Activated B cell treated with CpG ODN at 0.5 μM for 24 hours (primary cell): Measurements from ENCODE around the gene UBE4B. TPM values are rescaled to one million over a fixed set of nuclear protein-coding genes. Genes with fewer than 3 reads are reported as not detected.

Source experiments
- ATAC-seq: fragments of 200-7000 bp; cut with Tn5 transposase; one replicate; pipeline ENCODE4 v1.10.0; 2021; ENCODE audit warnings: low read depth, mild to moderate bottlenecking, moderate library complexity
- CTCF ChIA-PET: fragments of 350-600 bp; sonication (Branson Sonifier 250); formaldehyde crosslinking; loops from one replicate; lab custom pipeline; 2021; ENCODE audit warnings: antibody characterized with exemption; lab: Charles Lee
- POLR2A ChIA-PET: fragments of 350-600 bp; sonication (Branson Sonifier 250); formaldehyde crosslinking; loops from one replicate; lab custom pipeline; 2021; ENCODE audit warnings: antibody characterized with exemption; lab: Charles Lee
- DNase-seq: peaks from one replicate; pipeline ENCODE4 v3.0.0; 2022
- H3K27ac Mint-ChIP-seq: one replicate; pipeline ENCODE4 v1.8.0; 2020; ENCODE audit warnings: mixed read lengths
- H3K27me3 Mint-ChIP-seq: one replicate; pipeline ENCODE4 v1.8.0; 2021; ENCODE audit warnings: mixed read lengths
- H3K36me3 Mint-ChIP-seq: one replicate; pipeline ENCODE4 v1.8.0; 2021; ENCODE audit warnings: low read depth, mixed read lengths
- H3K4me1 Mint-ChIP-seq: one replicate; pipeline ENCODE4 v1.8.0; 2021; ENCODE audit warnings: mixed read lengths
- H3K4me3 Mint-ChIP-seq: one replicate; pipeline ENCODE4 v1.8.0; 2020; ENCODE audit warnings: mild to moderate bottlenecking, mixed read lengths
- H3K9me3 Mint-ChIP-seq: one replicate; pipeline ENCODE4 v1.8.0; 2020; ENCODE audit warnings: mixed read lengths
- intact Hi-C: fragments of 100-400 bp; cut with micrococcal nuclease; formaldehyde crosslinking; loops from one replicate; pipeline ENCODE4 v1.15.1; 2024
- total RNA-seq: library from RNA; stranded (reverse); gene quantifications from 2 replicates; pipeline ENCODE4 v1.2.3, GENCODE V29; 2022
- TF ChIP-seq, protein P1 (sequence below): fragments of 200-600 bp; IDR thresholded peaks from one replicate; pipeline ENCODE4 v1.8.0; 2022; ENCODE audit warnings: antibody characterized with exemption, mild to moderate bottlenecking

UBE4B gene
- total RNA-seq, 1 donor from 2014 or later, result 44.7 TPM

DNA sequence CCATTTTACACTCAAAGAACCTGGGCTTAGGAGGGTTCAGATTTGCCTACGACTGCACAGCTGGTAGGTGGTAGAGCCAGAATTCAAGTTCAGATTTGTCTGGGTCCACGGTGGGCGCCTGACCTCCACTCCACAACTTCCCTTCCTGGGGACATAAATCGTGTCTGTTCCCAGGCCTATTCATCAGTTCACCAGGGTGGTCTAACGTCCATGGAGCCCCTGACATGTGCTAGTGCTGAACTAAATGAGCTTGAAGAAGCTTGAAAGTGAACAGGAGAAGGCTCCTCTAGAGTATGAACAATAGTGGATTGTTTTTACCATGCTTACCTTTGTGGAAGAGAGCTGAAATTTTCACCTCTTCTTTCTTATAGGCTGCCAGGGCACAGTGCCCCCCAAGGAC lies 145.1 kb downstream of the UBE4B start:
- ATAC-seq (no peak), DNase-seq (no peak)
- Mint-ChIP-seq H3K9me3 (peaks cover 12% of the 10 kb centered on the region), H3K4me3 (no peak overlapping the region), H3K27me3 (no peaks in the 10 kb centered on the region), H3K36me3 (peaks cover 60% of the 10 kb centered on the region), H3K27ac (no peak overlapping the region), H3K4me1 (no peaks in the 10 kb centered on the region)
- CTCF ChIA-PET, result interaction anchor here (0.6 kb wide), 1 partner anchor 36 kb away, joined by 3 read pairs; no protein-coding TSS in a partner anchor
- intact Hi-C loops, result no loop called here
- POLR2A ChIA-PET, result no interaction called here
- TF ChIP-seq, protein P1, sequence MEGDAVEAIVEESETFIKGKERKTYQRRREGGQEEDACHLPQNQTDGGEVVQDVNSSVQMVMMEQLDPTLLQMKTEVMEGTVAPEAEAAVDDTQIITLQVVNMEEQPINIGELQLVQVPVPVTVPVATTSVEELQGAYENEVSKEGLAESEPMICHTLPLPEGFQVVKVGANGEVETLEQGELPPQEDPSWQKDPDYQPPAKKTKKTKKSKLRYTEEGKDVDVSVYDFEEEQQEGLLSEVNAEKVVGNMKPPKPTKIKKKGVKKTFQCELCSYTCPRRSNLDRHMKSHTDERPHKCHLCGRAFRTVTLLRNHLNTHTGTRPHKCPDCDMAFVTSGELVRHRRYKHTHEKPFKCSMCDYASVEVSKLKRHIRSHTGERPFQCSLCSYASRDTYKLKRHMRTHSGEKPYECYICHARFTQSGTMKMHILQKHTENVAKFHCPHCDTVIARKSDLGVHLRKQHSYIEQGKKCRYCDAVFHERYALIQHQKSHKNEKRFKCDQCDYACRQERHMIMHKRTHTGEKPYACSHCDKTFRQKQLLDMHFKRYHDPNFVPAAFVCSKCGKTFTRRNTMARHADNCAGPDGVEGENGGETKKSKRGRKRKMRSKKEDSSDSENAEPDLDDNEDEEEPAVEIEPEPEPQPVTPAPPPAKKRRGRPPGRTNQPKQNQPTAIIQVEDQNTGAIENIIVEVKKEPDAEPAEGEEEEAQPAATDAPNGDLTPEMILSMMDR, result no peak

DNA sequence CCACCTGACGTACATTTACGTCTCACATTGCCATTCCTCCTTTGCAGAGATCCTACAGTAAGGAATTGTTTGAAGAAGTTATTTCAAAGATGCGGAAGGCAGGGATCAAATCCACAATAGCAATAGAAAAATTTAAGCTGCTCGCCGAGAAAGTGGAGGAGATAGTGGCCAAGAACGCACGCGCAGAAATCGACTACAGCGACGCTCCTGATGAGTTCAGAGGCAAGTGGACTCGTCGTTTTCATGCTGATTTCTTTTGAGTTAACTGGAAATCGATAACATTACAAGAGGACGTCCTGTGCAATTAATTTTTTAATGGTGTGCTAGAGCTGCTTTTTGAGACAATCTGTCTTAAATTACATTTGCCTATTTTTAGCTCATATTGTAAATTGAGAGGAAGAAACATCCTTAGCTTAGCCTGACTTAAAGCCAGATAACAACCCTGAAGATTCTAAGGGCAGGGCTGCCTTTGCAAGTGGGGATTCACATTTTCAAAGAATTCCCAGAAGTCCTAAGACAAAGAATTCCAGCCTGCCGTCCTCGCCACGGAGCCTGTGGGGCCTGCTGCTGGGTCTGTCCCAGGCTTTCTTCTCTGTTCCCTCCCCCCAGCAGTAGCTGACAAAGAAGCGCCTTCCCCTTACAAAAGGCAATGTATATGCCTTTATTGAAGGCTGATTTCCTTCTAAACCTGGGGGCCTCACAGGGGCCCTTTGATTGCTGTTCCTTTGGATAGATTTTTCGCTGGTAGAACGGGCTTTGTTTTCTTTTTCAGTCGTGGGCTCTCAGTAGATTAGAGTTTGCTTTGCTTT lies 146.0 kb downstream of the UBE4B start:
- TF ChIP-seq, protein P1, result no peak

GRCh38 chr1:10179406-10180091 lies 146.8 kb downstream of the UBE4B start:
- CTCF ChIA-PET, result no interaction called here
- POLR2A ChIA-PET, result no interaction called here

More for the DNA sequence above, 146.0 kb downstream of the UBE4B start:
- H3K27ac Mint-ChIP-seq, result no peak overlapping the region
- H3K27me3 Mint-ChIP-seq, result no peaks in the 10 kb centered on the region
- peaks cover 12% of the 10 kb centered on the region for H3K9me3 Mint-ChIP-seq
- ATAC-seq (no peak), DNase-seq (no peak)
- no peak overlapping the region for H3K4me3 Mint-ChIP-seq
- no peaks in the 10 kb centered on the region for H3K4me1 Mint-ChIP-seq
- ChIA-PET POLR2A (no interaction called here), CTCF (no interaction called here)
- intact Hi-C loops, result no loop called here
- H3K36me3 Mint-ChIP-seq, result peaks cover 54% of the 10 kb centered on the region

GRCh38 chr1:10181154-10181553 lies 148.4 kb downstream of the UBE4B start:
- no peaks in the 10 kb centered on the region for H3K4me1 Mint-ChIP-seq
- no peak overlapping the region for H3K4me3 Mint-ChIP-seq
- no peaks in the 10 kb centered on the region for H3K27me3 Mint-ChIP-seq
- H3K9me3 Mint-ChIP-seq, result peaks cover under 1% of the 10 kb centered on the region
- no peak overlapping the region for H3K27ac Mint-ChIP-seq
- CTCF ChIA-PET, result no interaction called here
- ATAC-seq (no peak), DNase-seq (no peak)
- H3K36me3 Mint-ChIP-seq, result peaks cover 38% of the 10 kb centered on the region
- TF ChIP-seq, protein P1, result no peak
- POLR2A ChIA-PET, result no interaction called here
- intact Hi-C loops, result no loop called here

More at GRCh38 chr1:10179406-10180091, 146.8 kb downstream of the UBE4B start:
- peaks cover 50% of the 10 kb centered on the region for H3K36me3 Mint-ChIP-seq
- intact Hi-C loops, result no loop called here
- H3K27ac Mint-ChIP-seq, result no peak overlapping the region
- H3K27me3 Mint-ChIP-seq, result no peaks in the 10 kb centered on the region
- TF ChIP-seq, protein P1, result no peak
- H3K9me3 Mint-ChIP-seq, result peaks cover 12% of the 10 kb centered on the region
- no peak overlapping the region for H3K4me3 Mint-ChIP-seq
- DNase-seq (no peak), ATAC-seq (no peak)
- no peaks in the 10 kb centered on the region for H3K4me1 Mint-ChIP-seq

- ChIA-PET CTCF (no interaction called here), POLR2A (no interaction called here)
- no peak overlapping the region for H3K27ac Mint-ChIP-seq
- no peak overlapping the region for H3K4me3 Mint-ChIP-seq
- peaks cover 5% of the 10 kb centered on the region for H3K4me1 Mint-ChIP-seq
- TF ChIP-seq, protein P1, result no peak
- H3K9me3 Mint-ChIP-seq, result no peaks in the 10 kb centered on the region
- H3K27me3 Mint-ChIP-seq, result no peaks in the 10 kb centered on the region
- peaks cover 7% of the 10 kb centered on the region for H3K36me3 Mint-ChIP-seq
- ATAC-seq, result no peak
- DNase-seq, result no peak
- intact Hi-C loops, result no loop called here
Measured at GRCh38 chr1:10185759-10186158, 153.0 kb downstream of the UBE4B start.
